Activated CD8-positive, alpha-beta memory T cell treated with anti-CD3 and anti-CD28 coated beads for 1 hour (primary cell): ENCODE results near the gene MSH2.

Source experiments
- DNase-seq, 2 donors: peaks; one replicate each; pipeline ENCODE4 v3.0.0-alpha.2; 2020; ENCODE audit warnings: low read depth in 1 of 2; ENCODE audit errors: extremely low read depth in 1 of 2

MSH2 gene

GRCh38 chr2:47530105-47530760 is 127.3 kb downstream of the MSH2 start:
- no peak for DNase-seq

- no peak for DNase-seq
Observed at GRCh38 chr2:47531378-47532042, 128.6 kb downstream of the MSH2 start.
